Transverse colon (tissue), 4 donors: Measurements from ENCODE around the gene SPECC1.

Experiments used
- CTCF ChIP-seq, 5 experiments: fragments of 200-600 bp in 3 of 5; fragments of 450-650 bp in 2 of 5; sonication (generic) in 3 of 5; IDR thresholded peaks; 1 replicate in 2 of 5; 2 replicates in 3 of 5; pipeline ENCODE4 v1.5.1; 2016 to 2017; ENCODE audit warnings: antibody characterized with exemption in 5 of 5, inconsistent platforms in 3 of 5, mild to moderate bottlenecking in 2 of 5, moderate library complexity in 1 of 5
- POLR2A ChIP-seq: fragments of 450-650 bp; IDR thresholded peaks from one replicate; pipeline ENCODE4 v1.6.1; 2016; ENCODE audit warnings: antibody characterized with exemption, mild to moderate bottlenecking, moderate library complexity
- POLR2AphosphoS5 ChIP-seq, 3 donors: sonication (generic); formaldehyde crosslinking; IDR thresholded peaks; one replicate each; pipeline ENCODE4 v1.6.1; 2016; ENCODE audit warnings: antibody characterized with exemption in 3 of 3

DNA sequence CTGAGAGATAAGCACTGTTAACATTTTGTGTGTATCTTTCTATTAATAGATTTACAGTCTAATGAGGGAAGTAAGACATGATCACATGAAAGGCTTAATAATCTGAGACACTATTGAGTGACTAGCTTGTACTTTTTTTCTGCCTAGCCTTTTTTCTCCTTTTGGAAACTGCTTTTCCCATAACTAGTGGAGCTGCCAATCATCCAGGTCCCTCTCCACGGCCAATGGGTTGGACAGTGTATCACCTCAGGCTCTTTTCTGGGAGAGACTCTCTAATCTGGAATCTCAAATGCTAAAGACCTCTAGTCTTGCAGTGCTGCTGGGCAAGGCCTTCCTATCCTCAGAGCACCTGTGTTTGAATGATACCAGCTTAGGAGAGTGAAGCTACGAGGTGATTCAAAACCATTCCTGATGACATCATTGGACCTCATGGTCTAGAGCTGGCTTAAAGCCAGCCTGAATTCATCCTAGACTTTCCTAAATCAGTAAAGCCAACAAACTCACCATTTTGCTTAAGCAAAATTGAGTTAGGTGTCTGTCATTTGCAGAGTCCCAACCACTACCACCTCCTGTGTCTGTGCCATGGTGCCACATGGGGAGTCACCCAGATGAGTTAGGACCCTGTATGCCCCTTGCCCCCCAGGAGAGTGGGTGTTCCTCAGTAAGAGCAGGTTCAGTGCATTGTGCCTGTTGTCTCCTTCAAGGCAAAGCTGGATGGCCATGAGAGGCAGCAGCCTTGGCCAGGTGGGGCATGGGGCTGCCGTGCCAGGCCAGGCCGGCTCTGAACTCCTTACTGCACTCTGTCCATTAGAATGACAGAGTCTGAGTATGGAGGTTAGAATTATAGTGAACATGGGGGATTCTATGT lies 62.9 kb downstream of the SPECC1 start:
- TF ChIP-seq POLR2A (no peak), CTCF (IDR thresholded peaks at IDR 0.05) (no peak), POLR2AphosphoS5 (IDR thresholded peaks at IDR 0.05) (no peak)
